ENCODE data around the gene SDC3. TPM values are rescaled to one million over a fixed set of nuclear protein-coding genes. Genes with fewer than 3 reads are reported as not detected.

Gene SDC3
- total and polyA plus RNA-seq, 4 donors = 21.2 to 41.8 (median 23.7) TPM

DNA sequence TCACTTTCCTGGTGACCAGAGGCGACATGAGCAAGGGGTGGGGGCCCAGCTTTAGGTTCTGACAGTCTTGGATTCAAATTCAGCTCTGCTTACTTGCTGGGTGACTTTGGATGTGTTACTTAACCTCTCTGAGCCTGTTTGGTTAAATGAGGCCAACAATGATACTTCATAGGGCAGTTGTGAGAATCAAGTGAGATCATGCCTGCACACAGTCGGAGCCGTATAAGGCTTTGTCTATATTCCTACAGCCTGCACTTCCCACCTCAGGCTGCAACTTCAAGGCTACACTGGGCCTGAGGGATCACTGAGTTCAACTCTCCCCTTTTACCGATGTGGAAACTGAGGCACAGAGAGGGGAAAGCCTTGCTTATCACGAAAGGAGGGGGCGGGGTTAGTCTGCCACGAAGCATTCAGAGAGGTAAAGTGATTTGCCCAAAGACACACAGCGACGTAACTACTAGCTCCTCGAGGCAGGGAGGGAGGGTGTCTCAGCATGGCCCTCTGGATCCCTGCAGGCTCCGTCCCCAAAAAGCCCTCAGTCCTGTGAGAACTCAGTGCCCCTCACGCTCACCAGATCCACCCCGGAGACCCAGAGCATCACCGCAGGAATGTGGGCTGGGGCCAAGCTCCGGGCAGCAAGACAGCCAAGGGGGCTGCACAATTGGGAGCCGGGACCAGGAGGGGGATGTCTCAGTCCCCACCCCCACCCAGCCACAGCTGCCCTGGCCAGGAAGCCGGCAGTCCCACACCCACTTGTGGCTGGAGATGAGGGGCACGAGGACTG is 25.0 kb downstream of the SDC3 start:
- peaks cover 0 to 17% (median 2%) of the 10 kb centered on the region in 5 donors for H3K4me1 ChIP-seq (ENCODE audit: control insufficient read depth in 5 of 5, insufficient read depth in 5 of 5, low read length in 5 of 5)
- ATAC-seq (ENCODE audit: insufficient read depth, low FRiP score) (no peak), DNase-seq (no peak)
- H3K9ac ChIP-seq (ENCODE audit: insufficient read depth in 1 of 2, low read length in 2 of 2) = no peak overlapping the region
- WGBS, 2 donors = 75 to 83% methylated on average over 17 to 18 of the region's 18 CpGs
- no peak for TF ChIP-seq CTCF (IDR thresholded peaks at IDR 0.05; ENCODE audit: control extremely low read depth, extremely low read depth)
- H3K36me3 ChIP-seq (ENCODE audit: control insufficient read depth in 4 of 4, insufficient read depth in 4 of 4, low read length in 4 of 4) = peaks cover 0 to 2% (median 0%) of the 10 kb centered on the region in 4 donors
- H3K9me3 ChIP-seq (ENCODE audit: control insufficient read depth in 4 of 4, insufficient read depth in 3 of 4, low read length in 3 of 4) = no peaks in the 10 kb centered on the region
- H3K27ac ChIP-seq (ENCODE audit: low read depth in 1 of 2, low read length in 1 of 2) = no peak overlapping the region
- no peak overlapping the region for H3K4me3 ChIP-seq
- H3K27me3 ChIP-seq (ENCODE audit: control insufficient read depth in 3 of 3, insufficient read depth in 3 of 3, low read length in 2 of 3) = no peaks in the 10 kb centered on the region

- ATAC-seq (ENCODE audit: insufficient read depth, low FRiP score) (no peak), DNase-seq (no peak)
- Histone ChIP-seq H3K36me3 (ENCODE audit: control insufficient read depth in 4 of 4, insufficient read depth in 4 of 4, low read length in 4 of 4) (no peaks in the 10 kb centered on the region), H3K4me1 (ENCODE audit: control insufficient read depth in 5 of 5, insufficient read depth in 5 of 5, low read length in 5 of 5) (peaks cover 0 to 17% (median 0%) of the 10 kb centered on the region in 5 donors), H3K9me3 (ENCODE audit: control insufficient read depth in 4 of 4, insufficient read depth in 3 of 4, low read length in 3 of 4) (no peaks in the 10 kb centered on the region), H3K9ac (ENCODE audit: insufficient read depth in 1 of 2, low read length in 2 of 2) (no peak overlapping the region), H3K4me3 (no peak overlapping the region), H3K27ac (ENCODE audit: low read depth in 1 of 2, low read length in 1 of 2) (no peak overlapping the region), H3K27me3 (ENCODE audit: control insufficient read depth in 3 of 3, insufficient read depth in 3 of 3, low read length in 2 of 3) (no peaks in the 10 kb centered on the region)
- WGBS, 2 donors = 81 to 85% methylated on average over 14 of the region's 14 CpGs
- no peak for TF ChIP-seq CTCF (IDR thresholded peaks at IDR 0.05; ENCODE audit: control extremely low read depth, extremely low read depth)
These were observed 25.7 kb downstream of the SDC3 start for GRCh38 chr1:30882678-30883388.

DNA sequence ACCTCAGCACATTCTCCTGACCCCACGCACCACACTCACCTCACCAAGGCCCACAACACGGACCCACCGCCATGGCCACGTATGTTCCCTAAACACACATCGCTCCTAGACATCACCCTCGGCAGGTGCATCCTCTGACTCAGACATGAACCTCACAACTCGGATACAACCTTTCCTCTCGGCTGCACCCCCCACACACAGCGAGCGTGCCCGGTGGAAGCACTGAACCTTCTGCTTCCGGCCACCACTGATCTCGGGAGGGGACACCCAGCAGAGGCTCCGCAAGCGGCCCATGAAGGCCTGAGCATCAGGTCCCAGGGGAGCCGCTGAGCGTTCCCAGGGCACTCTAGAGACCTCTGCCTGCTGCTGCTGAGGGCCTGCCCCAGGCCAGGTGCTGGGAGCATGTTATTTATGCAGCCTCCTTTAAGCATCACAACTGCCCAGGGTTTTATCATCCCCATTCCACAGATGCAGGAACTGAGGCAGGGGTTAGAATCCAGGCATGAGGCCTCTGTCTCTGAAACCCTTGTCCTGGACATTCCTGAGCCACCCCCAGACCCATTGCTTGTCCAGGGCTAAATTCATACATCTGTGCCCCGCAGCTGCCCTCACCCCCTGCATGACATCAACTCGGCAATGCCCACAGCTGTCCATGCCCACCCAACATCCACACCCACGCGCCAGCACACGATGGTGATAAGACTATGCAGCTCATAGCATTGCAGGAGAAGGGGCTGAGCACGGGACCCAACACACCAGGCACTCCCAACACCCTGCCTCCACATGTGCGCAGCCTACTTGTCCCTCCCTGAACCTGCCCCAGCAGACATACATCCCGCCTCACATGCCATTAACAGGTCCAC is 27.0 kb downstream of the SDC3 start:
- DNase-seq = no peak
- Histone ChIP-seq H3K4me1 (ENCODE audit: control insufficient read depth in 5 of 5, insufficient read depth in 5 of 5, low read length in 5 of 5) (peaks cover 0 to 25% (median 8%) of the 10 kb centered on the region in 5 donors), H3K9me3 (ENCODE audit: control insufficient read depth in 4 of 4, insufficient read depth in 3 of 4, low read length in 3 of 4) (no peaks in the 10 kb centered on the region), H3K27ac (ENCODE audit: low read depth in 1 of 2, low read length in 1 of 2) (no peak overlapping the region), H3K36me3 (ENCODE audit: control insufficient read depth in 4 of 4, insufficient read depth in 4 of 4, low read length in 4 of 4) (peaks cover 0 to 2% (median 0%) of the 10 kb centered on the region in 4 donors), H3K27me3 (ENCODE audit: control insufficient read depth in 3 of 3, insufficient read depth in 3 of 3, low read length in 2 of 3) (no peaks in the 10 kb centered on the region), H3K4me3 (no peak overlapping the region), H3K9ac (ENCODE audit: insufficient read depth in 1 of 2, low read length in 2 of 2) (no peak overlapping the region)
- TF ChIP-seq CTCF (IDR thresholded peaks at IDR 0.05; ENCODE audit: control extremely low read depth, extremely low read depth) = no peak
- 81% methylated on average over 25 of the region's 25 CpGs for WGBS, 2 donors
- ATAC-seq (ENCODE audit: insufficient read depth, low FRiP score) = no peak

Measured in lung (tissue), 12 donors.